Osteoblast (primary cell): ENCODE measurements around the gene RPL18A. TPM values are rescaled to one million over a fixed set of nuclear protein-coding genes. Genes with fewer than 3 reads are reported as not detected.

Experiments used
- DNase-seq: peaks from one replicate; pipeline ENCODE4 v3.0.0; 2011; ENCODE audit warnings: low spot score, mixed read lengths; ENCODE audit not compliant: insufficient read length; ENCODE audit errors: missing footprints
- H2AFZ ChIP-seq: 2 replicates; pipeline ENCODE4 v1.6.0; 2011; ENCODE audit warnings: mild to moderate bottlenecking, low read length
- H3K27ac ChIP-seq: 2 replicates; pipeline ENCODE4 v1.5.1; 2011; ENCODE audit warnings: mild to moderate bottlenecking, low read depth, low read length, moderate library complexity
- H3K27me3 ChIP-seq: 2 replicates; pipeline ENCODE4 v1.6.0; 2012; ENCODE audit warnings: mild to moderate bottlenecking, control low read depth, inconsistent platforms, low read length, moderate library complexity; ENCODE audit not compliant: insufficient read depth
- H3K36me3 ChIP-seq: 2 replicates; pipeline ENCODE4 v1.5.1; 2011; ENCODE audit warnings: mild to moderate bottlenecking, low read length, control low read depth, moderate library complexity; ENCODE audit not compliant: insufficient read depth
- H3K4me1 ChIP-seq: 2 replicates; pipeline ENCODE4 v1.5.1; 2011; ENCODE audit warnings: mild to moderate bottlenecking, low read length, control low read depth, moderate library complexity; ENCODE audit not compliant: insufficient read depth
- H3K4me2 ChIP-seq: 2 replicates; pipeline ENCODE4 v1.6.0; 2011; ENCODE audit warnings: mild to moderate bottlenecking, low read length; ENCODE audit not compliant: insufficient read depth
- H3K4me3 ChIP-seq: fragments of 200-600 bp; sonication (generic); 3 replicates; pipeline ENCODE4 v1.5.1; 2012; ENCODE audit warnings: mild to moderate bottlenecking, low read length, inconsistent platforms; ENCODE audit not compliant: insufficient read depth
- H3K79me2 ChIP-seq: 2 replicates; pipeline ENCODE4 v1.6.0; 2012; ENCODE audit warnings: mild to moderate bottlenecking, low read length, control low read depth, inconsistent platforms; ENCODE audit not compliant: insufficient read depth
- H3K9me3 ChIP-seq: 2 replicates; pipeline ENCODE4 v1.5.1; 2011; ENCODE audit warnings: low read depth, low read length, control low read depth
- H4K20me1 ChIP-seq: 2 replicates; pipeline ENCODE4 v1.6.0; 2012; ENCODE audit warnings: mild to moderate bottlenecking, low read length, control low read depth; ENCODE audit not compliant: insufficient read depth
- CTCF ChIP-seq: IDR thresholded peaks from 2 replicates; pipeline ENCODE4 v1.5.1; 2011; ENCODE audit warnings: mild to moderate bottlenecking, low read depth, low read length, moderate library complexity; ENCODE audit errors: extremely low read depth
- total RNA-seq: library from RNA; depleted of rRNA; stranded (reverse); fragments of >200 nt; gene quantifications from 2 replicates; pipeline ENCODE4 v1.2.3, GENCODE V29; 2012

The RPL18A gene
- total RNA-seq, 1 donor, result 869 TPM

- Histone ChIP-seq H3K9me3 (no peaks in the 10 kb centered on the region), H3K27ac (no peak overlapping the region), H3K27me3 (no peaks in the 10 kb centered on the region), H3K36me3 (no peaks in the 10 kb centered on the region), H3K79me2 (no peaks in the 10 kb centered on the region), H3K4me1 (no peaks in the 10 kb centered on the region), H3K4me3 (no peak overlapping the region), H4K20me1 (no peaks in the 10 kb centered on the region), H2AFZ (no peak overlapping the region), H3K4me2 (no peak overlapping the region)
- DNase-seq, result peak; percentile 65
- TF ChIP-seq CTCF, result no peak
These were observed 29.7 kb upstream of the RPL18A start for GRCh38 chr19:17829855-17830566.

GRCh38 chr19:17830567-17831418, 28.9 kb upstream of the RPL18A start:
- Histone ChIP-seq H3K4me2 (no peak overlapping the region), H3K4me3 (no peak overlapping the region), H3K9me3 (no peaks in the 10 kb centered on the region), H3K27ac (no peak overlapping the region), H3K4me1 (no peaks in the 10 kb centered on the region), H4K20me1 (no peaks in the 10 kb centered on the region), H2AFZ (no peak overlapping the region), H3K27me3 (no peaks in the 10 kb centered on the region), H3K36me3 (no peaks in the 10 kb centered on the region), H3K79me2 (no peaks in the 10 kb centered on the region)
- DNase-seq, result peak; percentile 94
- no peak for TF ChIP-seq CTCF

- no peaks in the 10 kb centered on the region for H3K9me3 ChIP-seq
- H3K27ac ChIP-seq, result no peak overlapping the region
- H3K36me3 ChIP-seq, result no peaks in the 10 kb centered on the region
- no peaks in the 10 kb centered on the region for H3K4me1 ChIP-seq
- no peak for TF ChIP-seq CTCF
- no peaks in the 10 kb centered on the region for H3K79me2 ChIP-seq
- no peaks in the 10 kb centered on the region for H3K27me3 ChIP-seq
- H3K4me3 ChIP-seq, result no peak overlapping the region
- no peak overlapping the region for H2AFZ ChIP-seq
- no peaks in the 10 kb centered on the region for H4K20me1 ChIP-seq
- H3K4me2 ChIP-seq, result no peak overlapping the region
- DNase-seq, result peak; percentile 53
These were observed 28.3 kb upstream of the RPL18A start for GRCh38 chr19:17831419-17831888.
